SH-SY5Y (cell line): ENCODE measurements around the gene PSMD8.

Experiments
- GATA2 ChIP-seq: IDR thresholded peaks from 2 replicates; pipeline ENCODE4 v1.6.1; 2011; ENCODE audit warnings: mild to moderate bottlenecking, low read depth, low read length
- GATA3 ChIP-seq: IDR thresholded peaks from 2 replicates; pipeline ENCODE4 v1.6.1; 2011; ENCODE audit warnings: low read depth, mild to moderate bottlenecking, low read length, moderate library complexity

DNA sequence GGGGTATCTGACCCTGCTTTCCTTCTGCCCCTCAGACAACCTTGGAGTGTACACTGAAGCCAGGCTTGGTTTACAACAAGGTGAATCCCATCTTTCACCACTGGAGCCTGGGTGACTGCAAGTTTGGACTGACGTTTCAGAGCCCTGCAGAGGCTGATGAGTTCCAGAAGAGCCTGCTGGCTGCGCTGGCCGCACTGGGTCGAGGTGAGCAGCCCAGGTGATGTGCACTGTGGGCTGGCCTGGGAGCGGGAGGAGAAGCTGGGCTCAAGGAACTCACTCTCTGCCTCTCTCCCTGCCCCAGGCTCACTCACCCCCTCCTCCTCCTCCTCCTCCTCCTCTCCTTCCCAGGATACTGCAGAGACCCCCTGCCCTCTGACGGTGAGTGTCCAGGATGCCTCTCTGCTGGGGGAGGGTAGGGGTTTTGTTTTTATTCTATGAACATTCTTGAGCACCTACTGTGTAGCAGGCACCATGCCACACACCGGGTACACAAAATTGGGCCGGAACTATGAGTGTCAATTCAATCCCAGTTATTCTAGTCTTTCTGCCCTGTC, 17.6 kb downstream of the PSMD8 start:
- no peak for TF ChIP-seq GATA3
- no peak for TF ChIP-seq GATA2
